Suprapubic skin (tissue), 4 donors: Measurements from ENCODE around the gene RASD2.

Experiments used
- CTCF ChIP-seq, 2 donors: fragments of 200-600 bp in 1 of 2; fragments of 450-650 bp in 1 of 2; sonication (generic) in 1 of 2; IDR thresholded peaks; one replicate each; pipeline ENCODE4 v1.5.1; 2016 to 2019; ENCODE audit warnings: antibody characterized with exemption in 2 of 2, mild to moderate bottlenecking in 1 of 2, moderate library complexity in 1 of 2
- POLR2A ChIP-seq, 2 donors: fragments of 450-650 bp; IDR thresholded peaks; one replicate each; pipeline ENCODE4 v1.6.1; 2017; ENCODE audit warnings: antibody characterized with exemption in 2 of 2, mild to moderate bottlenecking in 2 of 2, moderate library complexity in 2 of 2
- POLR2AphosphoS5 ChIP-seq, 3 donors: sonication (generic); formaldehyde crosslinking; IDR thresholded peaks; one replicate each; pipeline ENCODE4 v1.6.1; 2017; ENCODE audit warnings: antibody characterized with exemption in 3 of 3

- TF ChIP-seq POLR2A (IDR thresholded peaks at IDR 0.05) (no peak), POLR2AphosphoS5 (IDR thresholded peaks at IDR 0.05) (no peak), CTCF (IDR thresholded peaks at IDR 0.05) (no peak)
These were observed 28.4 kb downstream of the RASD2 start for GRCh38 chr22:35568751-35569739.
